H1 (cell line): ENCODE measurements around the gene BTG2. TPM values are rescaled to one million over a fixed set of nuclear protein-coding genes. Genes with fewer than 3 reads are reported as not detected.

ENCODE experiments used
- FOSL1 ChIP-seq: IDR thresholded peaks from 2 replicates; pipeline ENCODE4 v1.6.1; 2011; ENCODE audit warnings: mild to moderate bottlenecking, low read depth, low read length, moderate library complexity; ENCODE audit not compliant: insufficient read depth
- HDAC2 ChIP-seq, 2 experiments: fragments of 300-600 bp in 1 of 2; sonication (generic) in 1 of 2; IDR thresholded peaks; 2 replicates each; pipeline ENCODE4 v1.6.1; 2011 to 2012; ENCODE audit warnings: low read depth in 2 of 2, low read length in 2 of 2, mild to moderate bottlenecking in 2 of 2, moderate library complexity in 2 of 2, borderline replicate concordance in 1 of 2, inconsistent platforms in 1 of 2
- PHF8 ChIP-seq: fragments of 200-600 bp; sonication (generic); conservative IDR thresholded peaks from 2 replicates; pipeline ENCODE4 v1.7.1; 2012; ENCODE audit warnings: low read depth, mild to moderate bottlenecking, inconsistent platforms, low read length, moderate library complexity
- RAD21 ChIP-seq, 2 experiments: IDR thresholded peaks in 1 of 2; conservative IDR thresholded peaks in 1 of 2; 2 replicates each; pipeline ENCODE4 v1.6.1; 2011; ENCODE audit warnings: low read depth in 2 of 2, low read length in 2 of 2, improper control_type of control experiment in 1 of 2, inconsistent platforms in 1 of 2, mild to moderate bottlenecking in 1 of 2, moderate library complexity in 1 of 2
- RXRA ChIP-seq: IDR thresholded peaks from 2 replicates; pipeline ENCODE4 v1.6.1; 2011; ENCODE audit warnings: low read depth, mild to moderate bottlenecking, low read length, moderate library complexity; ENCODE audit not compliant: insufficient read depth
- polyA plus RNA-seq, 7 experiments: library from polyadenylated mRNA; depleted of rRNA in 3 of 7; stranded (reverse) in 5 of 7; unstranded in 2 of 7; fragments of >200 nt in 5 of 7; fragments of 200-250 nt in 2 of 7; gene quantifications; 1 replicate in 5 of 7; 2 replicates in 1 of 7; 4 replicates in 1 of 7; pipeline versions ENCODE4 v1.2.1 to v1.2.3, GENCODE V29; 2011 to 2013; ENCODE audit warnings: missing spikeins in 2 of 7, mixed read lengths in 2 of 7
- total RNA-seq: library from RNA; stranded (reverse); fragmentation: NEBNext Ultra II Directional; extraction: Animal tissue kit (Norgen Biotek cat#: 25700); gene quantifications from 2 replicates; pipeline ENCODE4 v1.2.1, GENCODE V29; 2021

BTG2 gene
- total and polyA plus RNA-seq, 2 of the 8 experiments (the other 6 are each of a cell fraction or from before 2014, with no cell fraction given): 4.8 to 11.0 TPM

DNA sequence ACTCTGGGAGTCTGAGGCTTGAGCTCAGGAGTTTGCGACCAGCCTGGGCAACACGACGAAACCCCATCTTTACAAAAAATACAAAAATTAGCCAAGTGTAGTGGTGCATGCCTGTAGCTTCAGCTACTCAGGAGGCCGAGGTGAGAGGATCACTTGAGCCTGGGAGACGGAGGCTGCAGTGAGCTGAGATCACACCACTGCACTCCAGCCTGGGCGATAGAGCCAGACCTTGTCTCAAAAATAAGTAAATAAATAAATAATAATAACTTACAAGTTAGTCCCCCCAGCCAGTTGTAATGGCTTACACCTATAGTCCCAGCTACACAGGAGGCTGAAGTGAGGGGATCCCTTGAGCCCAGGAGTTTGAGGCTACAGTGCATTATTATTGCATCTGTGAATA is 21.7 kb upstream of the BTG2 start (continued):
- TF ChIP-seq RXRA (no peak), FOSL1 (no peak), HDAC2 (IDR thresholded peaks at IDR 0.05; ENCODE audit: borderline replicate concordance in 1 of 2, low read depth in 2 of 2, low read length in 2 of 2) (no peak), PHF8 (no peak), RAD21 (IDR thresholded peaks at IDR 0.05 in 1 of 2, conservative IDR thresholded peaks at IDR 0.05 in 1 of 2; ENCODE audit: low read depth in 2 of 2, low read length in 2 of 2) (no peak)
- TF ChIP-seq, all 59 proteins: peak for 0
